NAMALWA (cell line): Measurements from ENCODE around the gene COTL1.

Experiments
- DNase-seq: peaks from one replicate; pipeline ENCODE4 v3.0.0-alpha.2; 2015; ENCODE audit warnings: low spot score

COTL1 gene

GRCh38 chr16:84614073-84614459 is 3.8 kb downstream of the COTL1 start:
- DNase-seq = no peak

GRCh38 chr16:84613408-84614072 is 4.3 kb downstream of the COTL1 start:
- no peak for DNase-seq

GRCh38 chr16:84612686-84613085 is 5.2 kb downstream of the COTL1 start:
- DNase-seq = no peak

- no peak for DNase-seq
These were observed 6.8 kb downstream of the COTL1 start for GRCh38 chr16:84611041-84611440.

- DNase-seq = peak; percentile 53
These were observed 7.5 kb downstream of the COTL1 start for GRCh38 chr16:84610376-84610775.

- no peak for DNase-seq
These were observed 8.2 kb downstream of the COTL1 start for GRCh38 chr16:84609563-84610177.

GRCh38 chr16:84608282-84608681 is 9.6 kb downstream of the COTL1 start:
- DNase-seq = no peak

GRCh38 chr16:84607694-84608093 is 10.2 kb downstream of the COTL1 start:
- DNase-seq = peak; percentile 65

- no peak for DNase-seq
These were observed 10.8 kb downstream of the COTL1 start for GRCh38 chr16:84607061-84607460.

GRCh38 chr16:84606081-84606875 is 11.6 kb downstream of the COTL1 start:
- no peak for DNase-seq

- DNase-seq = no peak
These were observed 12.5 kb downstream of the COTL1 start for GRCh38 chr16:84605339-84605848.

GRCh38 chr16:84604477-84605013 is 13.3 kb downstream of the COTL1 start:
- DNase-seq = no peak

- no peak for DNase-seq
These were observed 13.9 kb downstream of the COTL1 start for GRCh38 chr16:84603940-84604339.

- no peak for DNase-seq
These were observed 14.6 kb downstream of the COTL1 start for GRCh38 chr16:84603140-84603816.

GRCh38 chr16:84600343-84601229 is 17.3 kb downstream of the COTL1 start:
- peak; percentile 88 for DNase-seq

- DNase-seq = peak; percentile 71
These were observed 18.2 kb downstream of the COTL1 start for GRCh38 chr16:84599521-84600202.

GRCh38 chr16:84598360-84598759 is 19.5 kb downstream of the COTL1 start:
- no peak for DNase-seq

- DNase-seq = no peak
These were observed 19.9 kb downstream of the COTL1 start for GRCh38 chr16:84597931-84598351.

GRCh38 chr16:84597528-84597896 is 20.4 kb downstream of the COTL1 start:
- DNase-seq = peak; percentile 53

- DNase-seq = no peak
These were observed 20.9 kb downstream of the COTL1 start for GRCh38 chr16:84596801-84597527.
